Naive thymus-derived CD4-positive, alpha-beta T cell (primary cell): ENCODE measurements around the gene SCN4A. TPM values are rescaled to one million over a fixed set of nuclear protein-coding genes. Genes with fewer than 3 reads are reported as not detected.
A peak's percentile ranks its signal among the peaks of the same experiment; 100 is the strongest.

ENCODE experiments used
- ATAC-seq: fragments of 150-1000 bp; cut with Tn5 transposase; 2 replicates; pipeline ENCODE4 v1.10.0; 2021; ENCODE audit warnings: mild to moderate bottlenecking, moderate library complexity
- CTCF ChIA-PET: fragments of 350-600 bp; sonication (Branson Sonifier 250); formaldehyde crosslinking; loops from one replicate; lab custom pipeline; 2021; ENCODE audit warnings: antibody characterized with exemption; lab: Charles Lee
- POLR2A ChIA-PET: fragments of 350-600 bp; sonication (Branson Sonifier 250); formaldehyde crosslinking; loops from one replicate; lab custom pipeline; 2021; ENCODE audit warnings: antibody characterized with exemption, inconsistent platforms; lab: Charles Lee
- DNase-seq, 9 donors: peaks; one replicate each; pipeline versions ENCODE4 v3.0.0 to v3.0.0-alpha.2; 2020 to 2022; ENCODE audit warnings: mixed read lengths in 1 of 9
- H3K27ac ChIP-seq: one replicate; pipeline ENCODE4 v1.7.0; 2013; ENCODE audit warnings: mild to moderate bottlenecking, low read depth, low read length, moderate library complexity
- H3K27me3 ChIP-seq, 2 donors: one replicate each; pipeline ENCODE4 v1.7.0; 2013; ENCODE audit warnings: low read length in 2 of 2, mild to moderate bottlenecking in 2 of 2, moderate library complexity in 2 of 2; ENCODE audit not compliant: control insufficient read depth in 2 of 2, insufficient read depth in 2 of 2
- H3K36me3 ChIP-seq, 3 experiments: 1 replicate in 2 of 3; 2 replicates in 1 of 3; pipeline ENCODE4 v1.7.0; 2013; ENCODE audit warnings: low read length in 3 of 3, mild to moderate bottlenecking in 3 of 3, moderate library complexity in 1 of 3; ENCODE audit not compliant: insufficient read depth in 3 of 3, control insufficient read depth in 2 of 3
- H3K4me1 ChIP-seq, 2 donors: one replicate each; pipeline ENCODE4 v1.7.0; 2013; ENCODE audit warnings: low read length in 2 of 2, mild to moderate bottlenecking in 2 of 2, moderate library complexity in 1 of 2; ENCODE audit not compliant: control insufficient read depth in 2 of 2, insufficient read depth in 2 of 2
- H3K4me3 ChIP-seq: 2 replicates; pipeline ENCODE4 v1.7.0; 2013; ENCODE audit warnings: mild to moderate bottlenecking, low read length
- H3K9me3 ChIP-seq, 3 experiments: 1 replicate in 2 of 3; 2 replicates in 1 of 3; pipeline ENCODE4 v1.7.0; 2013; ENCODE audit warnings: low read length in 3 of 3; ENCODE audit not compliant: control insufficient read depth in 2 of 3
- H3K27ac Mint-ChIP-seq, 9 donors: one replicate each; pipeline ENCODE4 v1.8.0; 2020 to 2022; ENCODE audit warnings: mixed read lengths in 9 of 9, mild to moderate bottlenecking in 8 of 9, moderate library complexity in 5 of 9, inconsistent platforms in 2 of 9
- H3K27me3 Mint-ChIP-seq, 5 donors: one replicate each; pipeline ENCODE4 v1.8.0; 2021 to 2022; ENCODE audit warnings: mixed read lengths in 5 of 5, mild to moderate bottlenecking in 1 of 5
- H3K36me3 Mint-ChIP-seq, 5 donors: one replicate each; pipeline ENCODE4 v1.8.0; 2020 to 2022; ENCODE audit warnings: mixed read lengths in 5 of 5, mild to moderate bottlenecking in 3 of 5, inconsistent platforms in 1 of 5
- H3K4me1 Mint-ChIP-seq, 7 donors: one replicate each; pipeline ENCODE4 v1.8.0; 2020 to 2022; ENCODE audit warnings: mixed read lengths in 7 of 7, mild to moderate bottlenecking in 3 of 7, inconsistent platforms in 1 of 7
- H3K4me3 Mint-ChIP-seq, 10 donors: one replicate each; pipeline ENCODE4 v1.8.0; 2020 to 2022; ENCODE audit warnings: mild to moderate bottlenecking in 10 of 10, mixed read lengths in 10 of 10, moderate library complexity in 6 of 10, inconsistent platforms in 2 of 10
- H3K9me3 Mint-ChIP-seq, 11 donors: one replicate each; pipeline ENCODE4 v1.8.0; 2020 to 2022; ENCODE audit warnings: mixed read lengths in 11 of 11, mild to moderate bottlenecking in 4 of 11, inconsistent platforms in 1 of 11, moderate library complexity in 1 of 11
- intact Hi-C, 2 donors: fragments of 100-400 bp; cut with micrococcal nuclease; formaldehyde crosslinking; loops; one replicate each; pipeline ENCODE4 v1.15.1; 2023
- polyA plus RNA-seq, 2 donors: library from polyadenylated mRNA; unstranded; fragments of 300-500 nt; fragmentation: Illumina TruSeq; gene quantifications; one replicate each; pipeline ENCODE4 v1.2.3, GENCODE V29; 2021
- total RNA-seq, 6 experiments: library from RNA in 5 of 6; stranded (reverse) in 5 of 6; gene quantifications; 1 replicate in 5 of 6; 2 replicates in 1 of 6; pipeline ENCODE4 v1.2.3 and lab custom pipeline; 2021 to 2026

The SCN4A gene
- total and polyA plus RNA-seq, 7 experiments from 2014 or later = 0.03 to 0.15 (median 0.07) TPM; not detected in 3

DNA sequence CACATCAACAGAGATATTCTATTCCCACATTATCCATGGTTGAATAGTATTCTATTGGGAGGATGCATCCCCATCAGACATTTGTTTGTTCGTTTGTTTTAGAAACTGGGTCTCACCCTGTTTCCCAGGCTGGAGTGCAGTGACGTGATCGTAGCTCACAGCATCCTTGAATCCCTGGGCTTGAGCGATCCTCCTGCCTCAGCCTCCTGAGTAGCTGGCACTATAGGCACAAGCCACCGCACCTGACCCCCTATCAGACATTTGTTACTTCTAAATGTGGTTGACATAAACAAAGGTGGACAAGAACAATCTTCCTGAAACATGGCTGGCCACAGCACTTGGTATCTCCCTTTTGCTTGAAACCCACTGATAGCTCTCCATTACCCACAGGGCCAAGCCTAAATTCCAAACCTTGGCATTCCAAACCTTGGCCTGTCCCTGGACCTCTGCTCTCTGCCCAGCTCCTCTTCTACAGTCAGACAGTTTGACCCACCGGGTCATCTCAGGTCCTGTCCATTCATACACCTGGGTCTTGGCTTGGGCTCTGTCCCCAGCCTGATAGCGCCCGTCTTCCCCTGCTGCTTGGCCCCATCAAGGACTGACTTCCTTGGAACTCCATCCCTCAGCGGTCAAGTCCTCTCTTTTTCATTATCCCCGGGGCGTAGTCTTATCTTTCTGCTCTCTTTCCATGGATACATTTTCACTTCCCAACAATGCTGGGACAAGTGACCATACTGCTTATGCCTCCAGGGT, 23.9 kb upstream of the SCN4A start:
- ChIA-PET POLR2A (interaction anchor here (0.8 to 7.3 kb wide), 6 partner anchors 16 to 149 kb away, joined by 3 to 58 read pairs (median 14); partner anchors contain the start of gene ICAM2), CTCF (interaction anchor here (0.5 to 3.4 kb wide), 5 partner anchors 24 to 77 kb away, joined by 3 to 20 read pairs (median 7); partner anchors contain the start of gene ICAM2)
- intact Hi-C loops = no loop called here
- Histone ChIP-seq H3K27me3 (no peaks in the 10 kb centered on the region), H3K27ac (no peak overlapping the region), H3K9me3 (no peaks in the 10 kb centered on the region), H3K36me3 (peaks cover 0 to 1% (median 0%) of the 10 kb centered on the region in 3 experiments), H3K4me1 (peaks cover 20 to 37% of the 10 kb centered on the region in 2 donors), H3K4me3 (no peak overlapping the region)
- peaks cover 0 to 2% (median 0%) of the 10 kb centered on the region in 11 donors for H3K9me3 Mint-ChIP-seq
- H3K4me1 Mint-ChIP-seq = peaks cover 43 to 59% (median 56%) of the 10 kb centered on the region in 7 donors
- ATAC-seq = no peak
- DNase-seq = no peak
- peak overlapping the region in 4 of 9 donors; percentile 7 to 84 (median 42) for H3K27ac Mint-ChIP-seq
- peak overlapping the region in 9 of 10 donors; percentile 11 to 96 (median 87) for H3K4me3 Mint-ChIP-seq
- peaks cover 0 to 8% (median 0%) of the 10 kb centered on the region in 5 donors for H3K36me3 Mint-ChIP-seq
- peaks cover 0 to 25% (median 0%) of the 10 kb centered on the region in 5 donors for H3K27me3 Mint-ChIP-seq

- Histone ChIP-seq H3K27ac (no peak overlapping the region), H3K9me3 (no peaks in the 10 kb centered on the region), H3K36me3 (no peaks in the 10 kb centered on the region), H3K4me1 (peaks cover 22 to 41% of the 10 kb centered on the region in 2 donors), H3K27me3 (no peaks in the 10 kb centered on the region), H3K4me3 (no peak overlapping the region)
- ChIA-PET POLR2A (interaction anchor here (0.9 to 7.3 kb wide), 3 partner anchors 26 to 150 kb away, joined by 3 to 58 read pairs (median 24); partner anchors contain the start of gene ICAM2), CTCF (interaction anchor here (0.6 to 3.4 kb wide), 4 partner anchors 25 to 73 kb away, joined by 3 to 20 read pairs (median 4); partner anchors contain the start of gene ICAM2)
- Mint-ChIP-seq H3K36me3 (peaks cover 0 to 8% (median 0%) of the 10 kb centered on the region in 5 donors), H3K4me3 (peak overlapping the region in 1 of 10 donors; percentile 63), H3K9me3 (peaks cover 0 to 2% (median 0%) of the 10 kb centered on the region in 11 donors), H3K27ac (peak overlapping the region in 2 of 9 donors; percentile 6 to 15), H3K27me3 (peaks cover 0 to 25% (median 0%) of the 10 kb centered on the region in 5 donors), H3K4me1 (peaks cover 45 to 67% (median 63%) of the 10 kb centered on the region in 7 donors)
- ATAC-seq = no peak
- DNase-seq = no peak
- intact Hi-C loops = no loop called here
These were observed 22.9 kb upstream of the SCN4A start for GRCh38 chr17:63995626-63996025.

- Histone ChIP-seq H3K4me1 (peaks cover 20 to 37% of the 10 kb centered on the region in 2 donors), H3K36me3 (no peaks in the 10 kb centered on the region), H3K4me3 (no peak overlapping the region), H3K9me3 (no peaks in the 10 kb centered on the region), H3K27me3 (no peaks in the 10 kb centered on the region), H3K27ac (no peak overlapping the region)
- peak overlapping the region in 5 of 9 donors; percentile 25 to 81 (median 56) for H3K27ac Mint-ChIP-seq
- intact Hi-C loops = loop anchor here in 1 of 2 donors (5.0 kb wide), 1 partner anchor 61 kb away; the partner anchor contains the start of gene CD79B
- ChIA-PET POLR2A (interaction anchor here (0.7 to 2.4 kb wide), 10 partner anchors 11 to 152 kb away, joined by 3 to 24 read pairs (median 4); partner anchors contain the start of gene ICAM2), CTCF (interaction anchor here (0.6 to 3.6 kb wide), 13 partner anchors 10 to 566 kb away, joined by 3 to 20 read pairs (median 5); partner anchors contain the start of genes CSHL1, GH1 and ICAM2)
- H3K27me3 Mint-ChIP-seq = peaks cover 0 to 25% (median 0%) of the 10 kb centered on the region in 5 donors
- peak overlapping the region in 2 of 10 donors; percentile 21 to 62 for H3K4me3 Mint-ChIP-seq
- H3K9me3 Mint-ChIP-seq = peaks cover 0 to 2% (median 0%) of the 10 kb centered on the region in 11 donors
- peaks cover 0 to 2% (median 0%) of the 10 kb centered on the region in 5 donors for H3K36me3 Mint-ChIP-seq
- peaks cover 32 to 62% (median 55%) of the 10 kb centered on the region in 7 donors for H3K4me1 Mint-ChIP-seq
- ATAC-seq = peak; percentile 26
- DNase-seq = peak in 1 of 9 donors; percentile 34
These were observed 20.8 kb upstream of the SCN4A start for GRCh38 chr17:63993368-63993985.

GRCh38 chr17:63991611-63992010, 18.9 kb upstream of the SCN4A start:
- no peaks in the 10 kb centered on the region for H3K36me3 ChIP-seq
- CTCF ChIA-PET = interaction anchor here (1.2 to 3.6 kb wide), 3 partner anchors 27 to 73 kb away, joined by 5 to 17 read pairs (median 13); partner anchors contain the start of gene GH1
- DNase-seq = no peak
- peaks cover 0 to 16% (median 0%) of the 10 kb centered on the region in 5 donors for H3K27me3 Mint-ChIP-seq
- H3K4me1 ChIP-seq = peaks cover 13 to 27% of the 10 kb centered on the region in 2 donors
- peaks cover 0 to 2% (median 0%) of the 10 kb centered on the region in 11 donors for H3K9me3 Mint-ChIP-seq
- H3K27ac ChIP-seq = no peak overlapping the region
- H3K4me3 ChIP-seq = no peak overlapping the region
- no peaks in the 10 kb centered on the region for H3K27me3 ChIP-seq
- peaks cover 0 to 2% (median 0%) of the 10 kb centered on the region in 5 donors for H3K36me3 Mint-ChIP-seq
- intact Hi-C loops = loop anchor here (2.0 to 5.0 kb wide), 3 partner anchors 45 to 81 kb away; partner anchors contain the start of genes CD79B (in 1 of the 2) and CSHL1 (in 1 of the 2)
- POLR2A ChIA-PET = interaction anchor here (1.2 to 3.2 kb wide), 2 partner anchors 22 to 29 kb away, joined by 6 to 30 read pairs; partner anchors contain the start of gene ICAM2
- H3K4me3 Mint-ChIP-seq = peak overlapping the region in 3 of 10 donors; percentile 37 to 82 (median 40)
- ATAC-seq = no peak
- H3K4me1 Mint-ChIP-seq = peaks cover 21 to 50% (median 42%) of the 10 kb centered on the region in 7 donors
- no peaks in the 10 kb centered on the region for H3K9me3 ChIP-seq
- H3K27ac Mint-ChIP-seq = peak overlapping the region in 4 of 9 donors; percentile 32 to 86 (median 58)

DNA sequence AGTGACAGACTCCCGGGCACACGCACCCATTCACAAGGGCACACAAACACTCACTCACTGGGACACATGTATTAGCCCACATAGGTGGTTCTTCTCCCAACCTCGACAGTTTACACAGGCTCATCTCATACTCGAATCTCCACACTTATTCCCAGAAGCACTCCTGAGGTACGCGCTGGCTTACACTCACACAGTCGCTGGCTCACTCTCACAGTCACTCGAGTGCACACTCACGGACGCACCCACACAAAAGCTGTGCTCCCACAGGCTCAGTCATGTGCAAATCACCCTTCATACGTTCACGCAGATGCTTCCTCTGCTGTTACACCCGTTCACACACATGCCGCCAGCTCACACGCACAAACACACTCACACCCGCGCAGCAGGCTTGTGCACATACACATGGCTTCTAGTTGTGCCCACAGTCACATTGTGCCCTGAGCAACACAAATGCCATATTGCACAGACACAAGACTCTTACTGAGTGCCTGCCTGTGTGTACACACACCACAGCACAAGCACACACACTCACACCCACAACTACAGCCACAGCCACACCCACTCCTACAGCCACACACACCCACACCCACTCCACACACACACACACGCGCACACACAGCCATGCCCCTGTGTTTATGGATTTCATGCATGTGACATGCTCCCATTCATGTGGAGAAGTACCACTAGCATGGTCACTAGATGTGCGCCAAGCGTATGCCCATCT, 17.1 kb upstream of the SCN4A start:
- H3K4me1 ChIP-seq = peaks cover 18 to 34% of the 10 kb centered on the region in 2 donors

More for the DNA sequence above, 17.1 kb upstream of the SCN4A start:
- Histone ChIP-seq H3K36me3 (no peaks in the 10 kb centered on the region), H3K27me3 (no peaks in the 10 kb centered on the region), H3K27ac (no peak overlapping the region), H3K9me3 (no peaks in the 10 kb centered on the region), H3K4me3 (no peak overlapping the region)
- peaks cover 27 to 58% (median 51%) of the 10 kb centered on the region in 7 donors for H3K4me1 Mint-ChIP-seq
- ATAC-seq = no peak
- H3K27ac Mint-ChIP-seq = peak overlapping the region in 3 of 9 donors; percentile 1 to 53 (median 34)
- H3K4me3 Mint-ChIP-seq = peak overlapping the region in 7 of 10 donors; percentile 35 to 85 (median 56)
- peaks cover 0 to 2% (median 0%) of the 10 kb centered on the region in 5 donors for H3K36me3 Mint-ChIP-seq
- ChIA-PET POLR2A (interaction anchor here (0.9 to 3.2 kb wide), 7 partner anchors 31 to 156 kb away, joined by 3 to 30 read pairs (median 4); partner anchors contain the start of gene ICAM2), CTCF (interaction anchor here (0.6 to 2.3 kb wide), 20 partner anchors 10 to 88 kb away, joined by 3 to 37 read pairs (median 5); partner anchors contain the start of genes CD79B, GH1 and ICAM2)
- H3K27me3 Mint-ChIP-seq = peaks cover 0 to 8% (median 0%) of the 10 kb centered on the region in 5 donors
- DNase-seq = no peak
- intact Hi-C loops = loop anchor here (1.0 to 5.0 kb wide), 5 partner anchors 36 to 79 kb away; partner anchors contain the start of genes CD79B (in 2 of the 2) and CSHL1 (in 1 of the 2)
- H3K9me3 Mint-ChIP-seq = peaks cover 0 to 2% (median 0%) of the 10 kb centered on the region in 11 donors
